ENCODE measurements around the gene PTPRN2.
"Not testable (repeated sequence)": the region's sequence is repeated elsewhere in the genome, so short reads cannot be mapped to it uniquely, and the experiment has no call there.

DNA sequence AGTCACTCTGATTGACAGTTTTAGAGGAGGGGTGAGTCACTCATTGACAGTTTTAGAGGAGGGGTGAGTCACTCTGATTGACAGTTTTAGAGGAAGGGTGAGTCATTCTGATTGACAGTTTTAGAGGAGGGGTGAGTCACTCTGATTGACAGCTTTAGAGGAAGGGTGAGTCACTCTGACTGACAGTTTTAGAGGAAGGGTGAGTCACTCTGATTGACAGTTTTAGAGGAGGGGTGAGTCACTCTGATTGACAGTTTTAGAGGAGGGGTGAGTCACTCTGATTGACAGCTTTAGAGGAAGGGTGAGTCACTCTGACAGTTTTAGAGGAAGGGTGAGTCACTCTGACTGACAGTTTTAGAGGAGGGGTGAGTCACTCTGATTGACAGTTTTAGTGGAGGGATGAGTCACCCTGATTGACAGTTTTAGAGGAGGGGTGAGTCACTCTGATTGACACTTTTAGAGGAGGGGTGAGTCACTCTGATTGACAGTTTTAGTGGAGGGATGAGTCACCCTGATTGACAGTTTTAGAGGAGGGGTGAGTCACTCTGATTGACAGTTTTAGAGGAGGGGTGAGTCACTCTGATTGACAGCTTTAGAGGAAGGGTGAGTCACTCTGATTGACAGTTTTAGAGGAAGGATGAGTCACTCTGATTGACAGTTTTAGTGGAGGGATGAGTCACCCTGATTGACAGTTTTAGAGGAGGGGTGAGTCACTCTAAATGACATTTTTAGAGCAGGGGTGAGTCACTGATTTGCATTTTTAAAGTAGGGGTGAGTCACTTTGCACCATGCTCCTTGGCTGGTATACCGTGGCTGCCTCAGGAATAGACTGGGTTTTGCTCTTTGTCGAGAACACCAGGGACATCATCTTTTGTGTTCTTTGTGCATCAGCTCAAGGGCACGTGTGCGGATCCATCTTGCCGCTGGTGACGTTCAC is 654.1 kb downstream of the PTPRN2 start:
- TF ChIP-seq CTCF (conservative IDR thresholded peaks at IDR 0.05); EZH2 (IDR thresholded peaks at IDR 0.05; ENCODE audit: low read depth): not testable (repeated sequence)

All from PC-9 (cell line).